Measurements from ENCODE around the gene ELFN2.
A peak's percentile ranks its signal among the peaks of the same experiment; 100 is the strongest.
"Not testable (repeated sequence)": the region's sequence is repeated elsewhere in the genome, so short reads cannot be mapped to it uniquely, and the experiment has no call there.

ELFN2 gene

DNA sequence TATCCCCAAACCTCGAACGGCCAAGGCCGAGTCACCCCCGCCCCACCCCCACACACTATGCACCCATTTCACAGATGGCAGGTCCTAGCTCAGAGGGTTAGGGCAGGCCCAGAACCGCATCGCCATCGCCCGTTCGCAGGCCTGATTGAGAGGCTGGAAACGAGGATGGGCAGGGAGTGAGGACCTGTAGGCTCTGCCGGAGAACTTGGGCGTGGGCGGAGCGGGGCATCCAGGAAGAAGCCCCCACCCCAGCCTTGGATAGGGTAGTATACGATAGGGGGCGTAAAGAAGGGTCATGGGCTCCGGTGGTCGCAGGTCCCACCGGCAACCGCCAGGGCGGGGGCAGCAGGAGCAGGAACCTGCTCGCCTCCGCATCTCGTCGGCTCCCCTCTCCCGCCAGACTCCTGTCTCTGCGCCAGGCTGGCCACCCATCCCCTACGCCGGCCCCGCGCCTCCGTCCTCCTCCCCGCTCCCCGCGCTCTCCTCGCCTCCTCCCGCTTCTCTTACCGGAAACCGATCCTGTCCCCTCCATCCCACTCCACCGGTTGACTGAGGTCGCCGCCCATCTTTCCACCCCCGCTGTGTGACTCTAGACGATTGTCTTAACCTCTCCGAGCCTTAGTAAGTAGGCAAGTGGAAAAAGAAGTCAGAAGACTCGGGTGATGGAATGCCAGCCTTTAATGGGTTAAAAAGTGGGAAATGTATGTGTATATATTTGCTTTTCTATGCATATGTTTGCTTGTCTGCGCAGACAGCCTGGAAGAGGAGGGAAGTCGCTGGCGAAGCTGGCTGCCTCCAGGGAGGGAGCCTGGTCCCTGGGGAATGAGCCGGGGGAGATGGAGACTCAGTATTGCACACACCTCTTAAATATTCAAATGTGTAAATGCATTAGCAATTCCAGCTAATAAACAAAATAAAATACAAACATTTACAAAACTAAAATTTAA is 92.1 kb downstream of the ELFN2 start:
- peak; percentile 45 to 46 for DNase-seq (ENCODE audit: low read depth in 1 of 2, low spot score in 1 of 2)
- in situ Hi-C loops (cut with HindIII; ENCODE audit: low pct_unique_long_range_greater_than_20kb, low sequenced_read_pairs) = no loop called here
- no peak for TF ChIP-seq JUND (IDR thresholded peaks at IDR 0.05; ENCODE audit: low read depth)

DNA sequence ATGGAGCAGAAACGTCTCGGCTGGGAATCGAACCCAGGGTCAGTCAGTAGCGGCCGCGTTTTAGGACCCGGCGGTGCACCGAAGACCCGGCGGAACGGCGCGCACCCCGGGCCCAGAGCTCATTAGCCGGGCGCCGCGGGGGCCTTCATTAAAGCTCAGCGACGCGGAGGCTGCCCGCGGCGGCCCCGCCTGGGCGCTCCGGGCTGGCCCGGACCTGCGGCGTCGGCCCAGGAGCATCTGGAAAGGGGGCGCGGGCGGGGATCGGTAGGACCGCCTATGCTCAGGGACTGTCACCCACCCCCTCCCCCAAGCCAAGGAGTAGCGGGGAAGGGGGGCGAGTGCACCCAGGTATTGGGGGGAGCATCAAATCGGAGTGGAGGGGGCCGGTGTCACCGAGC is 92.8 kb downstream of the ELFN2 start:
- TF ChIP-seq JUND (IDR thresholded peaks at IDR 0.05; ENCODE audit: low read depth) = no peak
- no peak for DNase-seq (ENCODE audit: low read depth in 1 of 2, low spot score in 1 of 2)
- in situ Hi-C loops (cut with HindIII; ENCODE audit: low pct_unique_long_range_greater_than_20kb, low sequenced_read_pairs) = no loop called here

DNA sequence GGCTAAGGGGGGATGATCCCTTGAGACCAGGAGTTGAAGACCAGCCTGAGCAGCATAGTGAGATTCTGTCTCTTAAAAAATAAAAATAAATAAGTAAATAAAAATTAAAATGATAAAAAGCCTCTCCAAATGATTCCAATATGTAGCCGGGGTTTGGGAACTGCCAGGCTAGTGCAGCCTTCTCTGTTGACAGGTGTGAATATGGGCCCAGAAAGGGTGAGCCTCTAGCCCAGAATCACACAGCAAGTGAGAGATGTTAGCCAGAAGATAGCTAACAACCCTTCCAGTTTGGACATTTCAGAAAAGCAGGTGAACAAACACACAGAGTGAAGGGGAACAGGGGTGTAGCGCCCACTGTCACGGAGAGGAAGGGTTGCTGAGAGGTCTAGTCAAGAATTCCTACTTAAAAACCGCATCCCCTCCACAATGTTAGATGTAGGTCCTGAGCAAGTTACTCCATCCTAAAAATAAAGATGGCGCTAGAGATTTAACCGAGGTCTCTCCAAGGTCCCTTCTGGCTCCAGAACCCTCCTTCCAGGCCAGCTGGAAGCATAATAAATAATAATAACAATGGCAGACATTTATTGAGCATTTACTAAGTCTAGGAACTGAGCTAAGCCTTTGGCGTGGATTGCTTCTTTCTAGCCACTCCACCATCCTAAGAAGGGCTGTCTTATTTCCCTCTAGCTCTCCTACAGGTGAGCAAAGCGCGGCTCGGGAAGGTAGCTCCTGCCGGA is 93.4 kb downstream of the ELFN2 start:
- TF ChIP-seq JUND (IDR thresholded peaks at IDR 0.05; ENCODE audit: low read depth) = no peak
- in situ Hi-C loops (cut with HindIII; ENCODE audit: low pct_unique_long_range_greater_than_20kb, low sequenced_read_pairs) = no loop called here
- no peak for DNase-seq (ENCODE audit: low read depth in 1 of 2, low spot score in 1 of 2)

DNA sequence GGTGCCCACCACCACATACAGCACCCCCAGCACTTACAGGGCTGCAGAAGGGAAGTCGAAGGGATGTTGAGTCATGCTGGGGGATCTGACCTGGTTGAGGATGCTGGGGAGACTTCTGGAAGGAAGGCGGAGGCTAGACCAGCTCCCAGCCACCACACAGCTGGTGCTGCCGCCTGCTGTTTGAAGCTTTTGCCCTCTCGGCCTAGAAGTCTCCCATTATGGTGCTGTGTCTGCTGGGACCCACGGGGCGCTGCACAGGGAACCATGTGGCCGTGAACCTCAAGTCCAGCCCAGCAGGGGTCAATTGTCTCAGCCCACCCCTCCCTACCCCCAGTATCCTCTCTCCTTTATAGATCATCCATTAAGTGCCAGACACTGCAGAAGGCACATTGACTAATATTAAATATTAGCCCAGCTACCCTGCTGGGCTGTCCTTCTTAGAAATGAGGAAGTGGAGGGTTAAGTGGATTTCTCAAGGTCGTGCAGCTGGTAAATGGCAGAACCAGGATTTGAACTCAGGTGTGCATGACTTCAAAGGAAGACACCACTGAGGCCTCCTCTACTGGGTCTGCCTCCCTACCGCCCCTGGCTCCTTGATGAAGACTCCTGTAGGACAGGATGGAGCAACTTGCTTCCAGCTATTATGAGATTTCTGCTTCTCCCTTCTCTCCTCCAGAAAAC is 95.3 kb downstream of the ELFN2 start:
- DNase-seq (ENCODE audit: low read depth in 1 of 2, low spot score in 1 of 2) = no peak
- in situ Hi-C loops (cut with HindIII; ENCODE audit: low pct_unique_long_range_greater_than_20kb, low sequenced_read_pairs) = no loop called here
- TF ChIP-seq JUND (IDR thresholded peaks at IDR 0.05; ENCODE audit: low read depth) = no peak

DNA sequence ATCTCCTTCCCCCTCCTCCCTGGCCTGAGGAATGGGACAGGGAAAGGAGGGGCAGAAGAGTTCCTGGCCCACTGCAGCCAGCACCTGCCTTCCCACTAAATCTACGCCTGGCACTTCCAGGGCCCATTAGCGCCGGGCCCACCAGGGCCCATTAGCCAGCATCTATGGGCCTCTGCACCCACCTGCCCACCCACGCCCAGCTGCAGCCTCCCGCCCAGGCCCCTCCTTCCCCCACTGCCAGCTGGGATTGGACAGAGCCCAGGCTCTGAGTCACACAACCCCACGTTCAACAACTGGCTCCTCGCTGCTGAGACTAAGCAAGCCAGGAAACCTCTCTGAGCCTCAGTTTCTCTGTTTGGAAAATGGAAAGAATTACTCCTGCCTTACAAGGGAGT is 96.2 kb downstream of the ELFN2 start:
- no peak for DNase-seq (ENCODE audit: low read depth in 1 of 2, low spot score in 1 of 2)
- no peak for TF ChIP-seq JUND (IDR thresholded peaks at IDR 0.05; ENCODE audit: low read depth)
- in situ Hi-C loops (cut with HindIII; ENCODE audit: low pct_unique_long_range_greater_than_20kb, low sequenced_read_pairs) = no loop called here

DNA sequence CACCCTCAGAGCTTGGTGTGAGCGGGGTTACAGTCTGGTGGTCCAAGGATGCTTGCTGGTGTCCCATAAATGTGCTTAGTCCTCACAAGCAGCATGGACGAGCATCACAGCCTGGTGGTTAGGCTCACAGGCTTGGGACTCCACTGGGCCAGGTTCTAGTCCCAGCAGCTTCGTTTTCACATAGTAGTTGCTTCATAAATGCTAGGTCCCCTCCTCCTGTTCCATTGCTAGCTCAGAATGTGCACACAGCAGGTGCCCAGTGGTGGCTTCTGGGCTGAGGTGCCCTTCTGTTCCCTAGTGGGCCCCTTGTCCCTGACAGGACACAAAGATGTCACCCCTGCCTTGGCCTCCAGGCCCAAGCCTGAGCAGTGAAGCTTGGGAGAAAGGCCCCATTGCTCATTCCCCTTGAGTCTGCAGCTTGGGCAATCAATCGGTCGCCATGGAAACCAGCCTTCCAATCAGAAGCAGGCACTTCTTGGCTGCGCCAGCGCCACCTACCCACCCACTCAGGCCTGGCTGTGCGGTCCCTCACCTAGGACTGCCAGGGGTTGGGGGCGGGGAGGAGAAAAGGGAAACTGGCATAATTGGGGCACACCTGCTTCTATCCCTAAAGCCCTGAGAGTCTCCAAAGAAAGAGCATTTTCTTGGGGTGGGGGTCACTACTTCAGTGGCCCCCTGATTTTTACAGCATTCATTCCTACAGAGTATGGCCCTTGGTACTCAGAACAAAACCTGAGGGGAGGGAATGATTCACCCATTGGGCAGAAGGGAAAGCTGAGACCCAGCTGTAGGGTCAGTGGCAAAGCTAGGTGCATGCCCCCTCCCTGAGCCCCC is 96.9 kb downstream of the ELFN2 start:
- in situ Hi-C loops (cut with HindIII; ENCODE audit: low pct_unique_long_range_greater_than_20kb, low sequenced_read_pairs) = no loop called here
- TF ChIP-seq JUND (IDR thresholded peaks at IDR 0.05; ENCODE audit: low read depth) = no peak
- DNase-seq (ENCODE audit: low read depth in 1 of 2, low spot score in 1 of 2) = peak in 1 of 2 experiments; percentile 17

DNA sequence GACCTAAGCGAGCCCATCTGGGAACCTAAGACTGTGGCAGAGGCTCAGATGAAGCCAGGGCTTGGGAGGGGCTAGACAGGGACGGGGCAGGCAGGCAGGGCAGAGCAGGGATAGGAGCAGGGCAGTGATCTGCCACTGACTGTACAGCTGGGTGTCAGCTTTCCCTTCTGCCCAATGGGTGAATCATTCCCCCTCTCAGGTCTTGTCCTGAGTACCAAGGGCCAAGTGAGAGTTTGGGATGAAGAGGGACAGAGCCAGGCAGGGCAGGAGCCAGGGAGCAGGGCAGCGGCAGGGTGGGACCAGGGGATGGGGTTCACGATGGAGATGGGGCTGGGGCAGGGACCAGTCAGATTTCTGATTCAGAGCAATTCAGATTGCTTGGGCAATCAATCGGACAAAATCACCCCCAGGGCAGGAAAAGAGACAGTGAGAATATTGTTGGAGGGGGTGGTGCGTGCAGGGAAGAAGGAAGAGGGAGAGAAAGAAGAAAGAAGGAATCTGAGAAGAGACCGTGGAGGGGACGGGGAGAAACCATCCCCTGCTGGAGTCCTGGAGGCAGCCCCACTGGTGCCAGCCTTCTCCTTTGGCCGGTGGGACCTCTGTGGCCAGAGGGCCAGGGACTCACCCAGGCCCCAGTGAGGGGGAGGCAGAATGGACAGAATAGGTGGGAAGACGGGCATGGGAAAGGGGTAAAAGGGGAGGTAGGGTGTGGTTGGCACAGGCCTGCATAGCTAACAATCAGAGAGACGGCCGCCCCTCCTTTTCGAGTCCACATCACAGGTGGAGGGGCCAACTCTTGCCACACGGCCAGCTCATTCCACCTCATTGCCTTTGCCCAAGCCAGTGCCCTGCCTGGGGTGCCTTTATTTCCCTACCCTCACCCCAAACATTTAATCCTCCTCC is 97.8 kb downstream of the ELFN2 start:
- no peak for TF ChIP-seq JUND (IDR thresholded peaks at IDR 0.05; ENCODE audit: low read depth)
- in situ Hi-C loops (cut with HindIII; ENCODE audit: low pct_unique_long_range_greater_than_20kb, low sequenced_read_pairs) = no loop called here
- no peak for DNase-seq (ENCODE audit: low read depth in 1 of 2, low spot score in 1 of 2)

DNA sequence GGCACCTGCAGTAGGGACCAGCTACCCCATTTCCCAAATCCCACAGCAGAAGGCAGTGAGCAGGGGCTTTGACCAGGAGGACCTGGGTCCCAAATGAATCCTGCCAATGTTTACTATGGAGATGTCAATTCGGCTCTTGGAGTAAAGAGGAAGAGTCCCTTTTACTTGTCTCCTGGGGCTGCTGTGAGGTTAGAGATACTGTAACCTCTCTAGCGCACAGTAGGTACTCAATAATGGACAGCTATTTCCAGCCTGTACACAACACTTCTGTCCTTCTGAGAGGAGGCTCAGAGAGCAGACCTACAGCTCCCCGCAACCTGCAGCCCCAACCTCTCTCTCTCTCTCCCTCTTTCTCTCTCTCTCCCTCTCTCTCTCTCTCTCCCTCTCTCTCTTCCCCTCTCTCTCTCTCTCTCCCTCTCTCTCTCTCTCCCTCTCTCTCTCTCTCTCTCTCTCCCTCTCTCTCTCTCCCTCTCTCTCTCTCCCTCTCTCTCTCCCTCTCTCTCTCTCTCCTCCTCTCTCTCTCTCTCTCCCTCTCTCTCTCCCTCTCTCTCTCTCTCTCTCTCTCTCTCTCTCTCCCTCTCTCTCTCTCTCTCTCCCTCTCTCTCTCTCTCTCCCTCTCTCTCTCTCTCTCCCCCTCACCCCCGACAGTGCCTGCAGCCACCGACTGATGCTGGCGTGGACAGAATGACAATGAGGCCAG is 98.6 kb downstream of the ELFN2 start:
- DNase-seq (ENCODE audit: low read depth in 1 of 2, low spot score in 1 of 2); in situ Hi-C loops (cut with HindIII; ENCODE audit: low pct_unique_long_range_greater_than_20kb, low sequenced_read_pairs): not testable (repeated sequence)

DNA sequence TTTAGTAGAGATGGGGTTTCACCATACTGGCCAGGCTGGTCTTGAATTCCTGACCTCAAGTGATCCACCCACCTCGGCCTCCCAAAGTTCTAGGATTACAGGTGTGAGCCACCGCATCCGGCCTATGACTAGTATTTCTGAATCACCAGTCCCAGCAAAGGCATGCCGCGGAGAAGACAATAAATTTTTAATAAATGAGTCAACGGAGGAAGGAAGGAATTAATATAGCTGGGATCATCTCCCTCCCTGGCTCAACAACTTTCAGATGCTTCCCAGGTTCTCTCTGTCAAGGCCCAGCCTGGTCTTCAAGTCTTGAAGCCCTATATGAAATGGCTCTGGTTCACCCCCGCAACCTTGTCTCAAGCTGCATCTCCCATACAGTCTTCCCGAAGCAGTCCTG is 99.3 kb downstream of the ELFN2 start:
- no peak for DNase-seq (ENCODE audit: low read depth in 1 of 2, low spot score in 1 of 2)
- in situ Hi-C loops (cut with HindIII; ENCODE audit: low pct_unique_long_range_greater_than_20kb, low sequenced_read_pairs) = no loop called here
- TF ChIP-seq JUND (IDR thresholded peaks at IDR 0.05; ENCODE audit: low read depth) = no peak

DNA sequence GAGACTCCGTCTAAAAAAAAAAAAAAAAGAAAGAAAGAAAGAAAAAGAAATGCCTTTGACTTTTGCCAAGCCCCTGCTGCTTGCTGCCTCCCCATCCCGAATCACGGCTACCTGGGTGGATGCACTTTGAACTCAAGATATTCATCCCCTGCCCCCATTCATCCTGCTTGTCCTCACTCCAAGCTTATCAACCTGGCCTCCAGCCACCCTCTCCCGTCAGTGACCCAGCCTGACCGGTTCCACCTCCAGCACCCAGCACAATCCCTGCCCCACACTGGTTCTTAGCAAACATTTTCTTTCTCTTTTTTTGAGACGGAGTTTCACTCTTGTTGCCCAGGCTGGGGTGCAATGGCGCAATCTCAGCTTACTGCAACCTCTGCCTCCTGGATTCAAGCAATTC is 100.6 kb downstream of the ELFN2 start:
- DNase-seq (ENCODE audit: low read depth in 1 of 2, low spot score in 1 of 2) = no peak
- no peak for TF ChIP-seq JUND (IDR thresholded peaks at IDR 0.05; ENCODE audit: low read depth)
- in situ Hi-C loops (cut with HindIII; ENCODE audit: low pct_unique_long_range_greater_than_20kb, low sequenced_read_pairs) = no loop called here

DNA sequence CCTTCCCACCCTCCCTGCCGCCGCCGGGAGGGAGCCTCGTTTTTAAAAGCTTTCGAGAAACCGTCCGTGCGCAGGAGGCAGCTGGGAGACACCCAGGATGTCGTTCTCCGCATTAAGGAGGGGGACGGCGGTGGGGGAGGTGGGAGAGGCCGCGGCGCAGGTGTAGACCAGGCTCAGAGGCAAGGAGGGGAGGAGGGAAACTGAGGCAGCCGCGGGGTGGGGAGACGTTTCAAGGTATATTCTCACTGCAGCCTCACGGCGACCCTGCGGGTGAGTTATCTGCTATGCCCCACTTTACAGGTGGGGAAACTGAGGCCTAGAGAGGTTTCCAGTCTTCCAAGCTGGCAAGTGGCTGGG is 102.3 kb downstream of the ELFN2 start:
- in situ Hi-C loops (cut with HindIII; ENCODE audit: low pct_unique_long_range_greater_than_20kb, low sequenced_read_pairs) = no loop called here
- DNase-seq (ENCODE audit: low read depth in 1 of 2, low spot score in 1 of 2) = no peak
- no peak for TF ChIP-seq JUND (IDR thresholded peaks at IDR 0.05; ENCODE audit: low read depth)

Measured in T47D (cell line).